Ramos (cell line): ENCODE data around the gene SMURF2.
"Not testable (repeated sequence)": the region's sequence is repeated elsewhere in the genome, so short reads cannot be mapped to it uniquely, and the experiment has no call there.

Source experiments
- in situ Hi-C: fragments of 300-500 bp; cut with MboI; formaldehyde crosslinking; loops from one replicate; pipeline ENCODE4 v1.14.3; 2022; ENCODE audit warnings: low sequenced_read_pairs; ENCODE audit not compliant: unreplicated experiment

SMURF2 gene

DNA sequence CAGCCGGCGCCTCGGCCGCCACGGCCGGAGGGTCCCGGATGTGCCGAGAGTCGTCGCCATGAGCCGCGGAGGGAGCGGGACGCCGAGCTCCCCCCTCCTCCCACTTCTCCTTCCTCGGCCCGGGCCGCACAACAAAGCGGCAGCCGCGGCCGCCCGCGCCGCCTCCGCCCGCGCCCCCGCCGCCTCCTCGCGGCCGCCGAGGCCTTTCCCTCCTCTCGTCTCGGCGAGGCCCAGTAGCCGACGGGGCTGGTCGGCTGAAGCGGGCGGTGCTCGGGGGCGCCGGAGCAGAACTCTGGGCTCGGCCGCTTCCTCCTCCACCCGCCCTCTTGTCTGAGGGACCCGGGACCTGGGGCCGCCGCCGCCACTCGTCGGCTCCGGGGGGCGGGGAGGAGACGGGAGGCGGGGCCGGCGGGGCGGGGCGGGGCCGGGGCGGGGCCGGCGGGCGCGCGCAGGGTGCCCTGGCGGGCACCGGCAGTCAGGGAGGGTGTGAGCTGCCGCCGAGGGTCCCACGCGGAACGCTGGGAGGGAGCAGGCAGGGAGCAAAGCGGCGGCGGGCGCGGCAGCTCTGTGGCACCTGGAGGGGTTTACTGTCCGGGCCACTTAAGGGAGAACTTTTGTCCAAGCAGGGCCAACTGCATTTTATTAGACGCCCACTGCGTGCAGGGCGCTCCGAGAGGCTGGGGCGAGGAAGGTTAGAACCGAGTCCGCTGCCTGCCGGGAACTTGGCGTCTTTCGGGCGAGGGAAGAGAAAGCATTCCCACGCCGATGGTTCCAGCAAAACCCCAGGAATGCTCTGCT lies at the start of gene SMURF2:
SMURF2 (minus strand) TSS at position 332 of the 798 bp plus-strand sequence. CDS start 427 bp downstream, outside the sequence.
- in situ Hi-C loops, result no loop called here

DNA sequence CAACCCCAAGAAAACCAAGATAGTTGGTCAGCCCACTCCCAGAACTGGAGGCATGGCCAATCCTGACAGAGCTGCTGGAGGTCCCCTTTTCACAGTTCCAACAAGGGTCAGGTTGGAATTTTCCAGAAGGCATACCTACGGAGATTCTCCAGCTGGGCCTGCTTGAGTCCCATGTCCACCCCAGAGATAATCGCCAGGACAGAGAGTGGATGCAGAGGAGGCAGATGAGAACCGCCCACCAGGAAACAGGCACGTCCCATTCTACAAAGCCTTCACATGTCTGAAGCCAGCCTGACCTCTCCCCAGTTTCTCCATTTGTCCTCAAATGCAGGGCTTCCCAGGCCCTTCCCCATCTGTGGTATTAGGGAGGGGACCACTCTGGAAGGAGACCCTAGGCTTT lies 47.4 kb upstream of the SMURF2 start:
- in situ Hi-C loops, result no loop called here

DNA sequence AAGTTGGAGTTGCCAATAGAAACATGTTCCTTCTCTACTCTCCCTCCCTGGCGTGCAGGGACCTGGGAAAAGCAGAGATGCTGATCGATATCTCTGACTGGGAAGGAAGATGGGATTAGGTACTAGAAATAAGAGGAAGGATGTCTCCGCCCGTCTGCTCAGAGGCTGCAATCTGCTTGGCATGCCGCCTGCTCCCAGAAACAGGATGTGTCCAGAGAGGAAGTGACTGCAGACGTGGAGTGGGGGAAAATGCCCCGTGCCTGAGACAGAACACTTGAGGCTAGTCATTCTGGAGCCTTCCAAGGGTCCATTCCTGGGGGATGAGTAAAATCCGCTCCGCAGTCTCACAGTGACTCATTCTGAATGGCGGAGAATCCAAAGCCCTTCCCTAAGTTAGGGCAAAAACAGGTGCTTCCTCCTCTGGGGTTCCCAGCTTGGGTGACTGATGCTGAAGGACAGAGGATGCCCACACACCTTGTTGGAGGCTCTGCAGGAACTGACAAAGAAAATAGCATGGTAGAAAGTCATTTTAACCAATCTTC lies 45.0 kb upstream of the SMURF2 start:
- in situ Hi-C loops, result no loop called here

DNA sequence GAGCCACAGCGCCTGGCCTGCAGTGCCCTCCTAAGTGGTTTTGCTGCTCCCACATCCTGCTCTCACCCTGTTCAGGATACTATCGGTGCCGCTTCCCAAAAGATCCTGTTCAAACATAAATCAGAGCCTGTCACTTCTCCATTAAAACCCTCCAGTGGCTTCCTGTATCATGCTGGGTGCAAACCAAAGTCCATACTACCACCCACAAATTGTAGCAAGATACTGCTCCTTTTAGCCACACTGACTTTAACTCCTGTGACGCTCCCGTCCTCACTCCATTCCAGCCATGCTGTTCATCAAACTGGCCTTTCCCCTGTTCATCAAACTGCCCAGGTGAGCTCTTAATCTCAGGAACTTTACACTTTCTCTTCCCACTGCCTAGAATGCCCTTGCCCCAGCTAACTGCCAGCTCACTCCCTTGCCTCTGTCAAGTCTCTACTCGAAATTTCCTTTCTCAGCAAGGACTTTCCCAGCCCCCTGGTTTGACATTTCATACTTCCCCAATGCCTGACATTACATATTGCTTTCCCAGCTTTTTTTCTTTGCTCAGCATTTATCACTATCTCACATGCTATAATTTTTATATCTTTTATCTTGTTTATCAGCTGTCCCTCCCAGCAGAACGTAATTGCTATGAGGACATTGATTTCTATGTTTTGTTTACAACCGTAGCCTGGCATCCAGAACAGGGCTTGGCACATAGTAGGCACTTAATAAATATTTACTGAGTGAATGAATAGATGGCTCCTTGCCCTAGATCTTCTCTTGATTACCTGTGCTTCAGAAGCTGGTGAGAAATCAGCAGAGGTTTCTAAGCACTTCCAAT lies 44.3 kb upstream of the SMURF2 start:
- in situ Hi-C loops, result no loop called here

GRCh38 chr17:64702815-64703214 lies 40.7 kb upstream of the SMURF2 start:
- in situ Hi-C loops, result no loop called here

DNA sequence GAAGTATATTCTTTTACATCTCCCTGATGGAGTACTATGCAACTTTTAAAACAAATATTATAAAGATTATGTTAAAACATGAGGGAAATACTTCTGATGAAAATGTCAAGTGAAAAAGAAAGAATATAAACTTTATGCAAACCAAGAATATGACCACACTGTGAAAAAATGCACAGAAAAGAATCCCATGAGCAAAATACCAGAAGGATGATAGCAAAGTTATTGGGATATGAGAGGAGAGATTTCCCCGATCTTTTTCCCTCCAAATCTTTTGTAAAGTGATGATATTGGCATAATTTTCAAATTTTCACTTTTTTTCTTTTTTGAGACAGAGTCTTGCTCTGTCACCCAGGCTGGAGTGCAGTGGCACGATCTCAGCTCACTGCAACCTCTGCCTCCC lies 36.6 kb upstream of the SMURF2 start:
- in situ Hi-C loops, result no loop called here

- in situ Hi-C loops, result no loop called here
Observed at GRCh38 chr17:64694207-64694606, 32.1 kb upstream of the SMURF2 start.

GRCh38 chr17:64692187-64692586 lies 30.1 kb upstream of the SMURF2 start:
- in situ Hi-C loops, result no loop called here

DNA sequence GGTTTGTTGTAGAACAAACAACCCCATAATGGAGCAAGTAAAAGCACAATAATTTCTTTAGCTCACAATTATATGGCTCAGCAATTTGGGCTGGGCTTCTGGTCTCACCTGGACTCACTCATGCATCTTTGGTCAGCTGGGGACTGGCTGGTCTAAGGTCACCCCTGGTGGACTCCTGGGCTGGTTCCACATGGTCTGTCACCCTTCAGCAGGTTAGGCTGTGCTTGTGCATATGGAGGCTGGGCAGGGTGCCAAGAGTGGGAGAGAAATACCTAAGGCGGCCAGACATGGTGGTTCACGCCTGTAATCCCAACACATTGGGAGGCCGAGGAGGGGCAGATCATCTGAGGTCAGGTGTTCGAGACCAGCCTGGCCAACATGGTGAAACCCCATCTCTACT lies 27.0 kb upstream of the SMURF2 start:
- in situ Hi-C loops, result no loop called here

DNA sequence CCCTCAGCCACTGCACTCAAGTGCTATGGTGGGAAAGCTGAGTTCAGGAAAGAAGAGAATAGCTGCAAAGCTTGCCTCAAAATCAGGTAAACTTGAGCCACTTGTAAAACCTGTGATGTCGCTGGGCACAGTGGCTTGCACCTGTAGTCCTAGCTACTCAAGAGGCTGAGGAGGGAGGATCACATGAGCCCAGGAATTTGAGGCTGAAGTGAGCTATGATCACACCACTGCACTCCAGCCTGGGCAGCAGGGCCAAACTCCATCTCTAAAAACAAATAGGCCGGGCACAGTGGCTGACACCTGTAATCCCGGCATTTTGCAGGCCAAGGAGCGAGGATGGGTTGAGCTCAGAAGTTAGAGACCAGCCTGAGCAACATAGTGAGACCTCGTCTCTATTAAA lies 26.4 kb upstream of the SMURF2 start:
- in situ Hi-C loops, result no loop called here

- in situ Hi-C loops, result no loop called here
Observed at GRCh38 chr17:64687961-64688360, 25.9 kb upstream of the SMURF2 start.

DNA sequence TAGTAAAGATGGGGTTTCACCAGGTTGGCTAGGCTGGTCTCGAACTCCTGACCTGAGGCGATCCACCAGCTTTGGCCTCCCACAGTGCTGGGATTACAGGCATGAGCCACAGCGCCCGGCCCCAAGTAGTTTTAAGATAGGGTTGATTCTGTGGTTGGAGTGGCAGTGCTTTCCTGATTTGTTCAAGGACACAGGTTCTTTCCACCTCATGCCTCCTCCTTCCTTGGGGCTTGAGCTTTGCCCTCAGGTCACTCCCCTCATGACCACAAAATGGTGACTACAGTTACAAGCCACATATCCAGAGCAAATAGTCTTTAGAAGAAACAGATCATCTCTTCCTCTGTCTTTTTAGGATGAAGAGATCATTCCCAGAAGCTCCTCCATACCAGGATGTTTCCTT lies 25.3 kb upstream of the SMURF2 start:
- in situ Hi-C loops, result no loop called here

DNA sequence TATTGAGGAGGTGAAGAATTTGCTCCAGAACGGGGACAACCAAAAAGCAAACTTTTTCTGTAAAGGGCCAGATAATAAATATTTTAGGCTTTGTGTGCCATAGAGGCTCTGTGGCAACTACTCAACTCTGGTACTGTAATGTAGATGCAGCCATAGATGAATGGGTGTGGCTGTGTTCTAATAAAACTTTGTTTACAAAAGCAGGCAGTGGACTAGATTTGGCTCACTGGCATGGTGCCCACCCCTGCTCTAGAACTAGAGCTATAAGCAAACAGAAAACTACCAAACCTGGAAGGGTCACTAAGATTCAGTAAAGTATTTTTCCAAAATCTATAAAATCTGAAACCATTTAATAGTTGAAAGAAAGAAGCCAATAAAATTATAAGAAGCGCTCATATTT lies 24.6 kb upstream of the SMURF2 start:
- in situ Hi-C loops, result no loop called here

GRCh38 chr17:64685705-64686104 lies 23.6 kb upstream of the SMURF2 start:
- in situ Hi-C loops, result no loop called here

DNA sequence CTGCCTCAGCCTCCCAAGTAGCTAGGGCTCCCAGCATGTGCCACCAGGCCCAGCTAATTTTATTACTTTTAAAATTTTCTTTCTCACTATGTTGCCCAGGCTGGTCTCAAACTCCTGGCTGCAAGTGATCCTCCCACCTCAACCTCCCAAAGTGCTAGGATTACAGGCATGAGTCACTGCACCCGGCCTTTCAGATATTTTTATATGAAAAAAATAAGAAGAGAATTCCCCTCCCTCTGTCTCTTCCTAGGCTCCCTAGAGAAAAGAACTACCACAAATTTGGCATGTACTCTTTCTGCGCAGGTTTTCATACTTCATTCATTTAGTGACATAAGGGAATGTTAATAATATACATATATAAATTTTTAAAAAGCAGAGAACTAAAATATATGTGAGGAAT lies 21.7 kb upstream of the SMURF2 start:
- in situ Hi-C loops, result no loop called here

DNA sequence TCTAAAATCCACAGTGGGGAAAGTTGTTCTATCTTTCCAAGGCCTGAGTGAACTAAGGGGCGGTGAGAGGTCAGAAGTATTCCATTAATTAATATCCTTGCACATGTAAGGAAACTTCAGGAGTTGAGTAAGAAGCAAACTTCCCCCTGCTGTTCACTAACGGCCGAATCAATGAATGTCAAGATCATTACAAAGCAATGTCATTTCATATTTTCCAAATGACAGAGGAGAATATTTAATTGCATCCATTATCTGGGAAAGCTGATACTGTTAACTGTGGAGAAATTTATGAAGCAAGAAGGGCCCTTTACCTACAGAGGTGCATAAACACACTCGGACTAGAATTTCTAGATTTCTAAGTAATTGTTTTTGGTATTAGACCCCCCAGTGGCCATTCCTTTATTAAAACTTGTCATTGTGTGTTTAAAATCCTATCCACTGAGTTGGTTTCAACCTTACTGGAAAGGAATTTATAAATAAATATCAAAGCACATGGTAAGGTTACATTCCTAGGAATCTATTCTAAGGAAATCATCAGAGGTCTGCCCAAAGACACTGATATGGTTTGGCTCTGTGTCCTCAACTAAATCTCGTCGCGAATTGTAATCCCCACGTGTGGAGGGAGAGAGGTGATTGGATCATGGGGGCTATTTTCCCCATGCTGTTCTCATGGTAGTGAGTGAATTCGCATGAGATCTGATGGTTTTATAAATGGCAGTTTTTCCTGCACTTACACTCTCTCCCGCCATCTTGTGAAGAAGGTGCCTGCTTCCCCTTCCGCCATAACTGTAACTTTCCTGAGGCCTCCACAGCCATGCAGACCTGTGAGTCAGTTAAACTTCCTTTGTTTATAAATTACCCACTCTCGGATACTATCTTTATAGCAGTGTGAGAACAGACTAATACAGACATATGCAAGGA lies 20.4 kb upstream of the SMURF2 start:
- in situ Hi-C loops, result no loop called here

DNA sequence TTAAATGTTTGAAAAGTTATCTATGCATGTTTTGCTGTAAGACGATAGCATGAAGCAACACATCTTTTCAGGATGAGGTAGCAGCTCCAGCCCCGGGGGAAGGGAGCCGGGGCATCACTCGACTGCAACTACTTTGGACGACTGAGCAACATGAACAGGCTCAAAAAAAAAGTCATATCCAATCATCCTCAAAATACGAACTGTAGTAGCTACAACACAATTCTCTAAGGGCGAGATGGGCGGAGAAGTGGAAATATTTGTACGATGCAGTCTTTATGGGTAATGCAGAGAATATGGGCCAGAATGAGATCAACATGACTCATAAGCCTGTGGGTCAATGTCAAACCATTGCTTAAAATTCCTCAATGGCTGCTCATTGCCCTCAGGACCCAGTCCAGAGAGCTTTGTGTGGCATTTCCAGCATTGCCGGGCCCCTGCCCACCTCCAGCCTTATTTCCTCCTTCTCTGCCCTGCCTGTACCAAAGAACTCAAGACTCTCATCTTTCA lies 17.7 kb upstream of the SMURF2 start:
- in situ Hi-C loops, result no loop called here

GRCh38 chr17:64676763-64677162 lies 14.7 kb upstream of the SMURF2 start:
- in situ Hi-C loops, result no loop called here

DNA sequence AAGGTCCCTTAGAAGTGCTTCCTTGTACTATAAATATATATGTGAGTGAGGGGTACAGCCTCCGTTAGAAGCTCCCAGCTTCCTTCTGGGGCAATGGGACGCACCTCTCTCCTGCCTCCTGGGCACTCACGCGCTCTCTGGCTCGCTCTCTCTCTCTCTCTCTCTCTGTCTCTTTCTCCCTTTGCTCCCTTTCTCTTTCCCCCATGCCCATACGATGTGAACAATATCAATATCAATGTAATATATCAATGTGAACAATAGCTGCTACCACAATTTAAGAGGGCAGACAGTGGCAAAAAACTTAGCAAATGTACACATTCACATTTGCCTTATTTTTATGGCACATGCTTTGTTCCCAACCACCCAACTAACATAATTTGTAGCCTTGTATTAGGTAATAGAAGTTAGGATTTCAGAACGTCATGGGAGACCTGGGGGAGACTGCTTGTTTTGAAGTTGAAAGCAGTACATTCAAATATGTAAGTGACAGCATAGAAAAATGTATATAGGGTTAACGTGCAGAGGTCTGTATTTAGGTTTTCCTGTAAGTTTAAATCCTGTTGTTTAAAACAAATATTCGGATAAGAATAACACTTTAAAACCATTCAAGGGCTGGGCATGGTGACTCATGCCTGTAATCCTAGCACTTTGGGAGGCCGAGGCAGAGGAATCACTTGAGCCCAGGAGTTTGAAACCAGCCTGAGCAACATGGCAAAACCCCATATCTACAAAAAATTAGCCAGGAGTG lies 8.9 kb upstream of the SMURF2 start:
- in situ Hi-C loops, result not testable (repeated sequence)
